GM12801 (cell line): ENCODE data around the gene CYGB.

Experiments
- TF ChIP-seq, protein P1 (sequence below): IDR thresholded peaks from one replicate; pipeline ENCODE4 v1.5.1; 2011; ENCODE audit warnings: control low read depth; ENCODE audit not compliant: insufficient read length; ENCODE audit errors: extremely low read depth

CYGB gene

GRCh38 chr17:76545918-76546555 lies 8.5 kb upstream of the CYGB start:
- TF ChIP-seq, protein P1, sequence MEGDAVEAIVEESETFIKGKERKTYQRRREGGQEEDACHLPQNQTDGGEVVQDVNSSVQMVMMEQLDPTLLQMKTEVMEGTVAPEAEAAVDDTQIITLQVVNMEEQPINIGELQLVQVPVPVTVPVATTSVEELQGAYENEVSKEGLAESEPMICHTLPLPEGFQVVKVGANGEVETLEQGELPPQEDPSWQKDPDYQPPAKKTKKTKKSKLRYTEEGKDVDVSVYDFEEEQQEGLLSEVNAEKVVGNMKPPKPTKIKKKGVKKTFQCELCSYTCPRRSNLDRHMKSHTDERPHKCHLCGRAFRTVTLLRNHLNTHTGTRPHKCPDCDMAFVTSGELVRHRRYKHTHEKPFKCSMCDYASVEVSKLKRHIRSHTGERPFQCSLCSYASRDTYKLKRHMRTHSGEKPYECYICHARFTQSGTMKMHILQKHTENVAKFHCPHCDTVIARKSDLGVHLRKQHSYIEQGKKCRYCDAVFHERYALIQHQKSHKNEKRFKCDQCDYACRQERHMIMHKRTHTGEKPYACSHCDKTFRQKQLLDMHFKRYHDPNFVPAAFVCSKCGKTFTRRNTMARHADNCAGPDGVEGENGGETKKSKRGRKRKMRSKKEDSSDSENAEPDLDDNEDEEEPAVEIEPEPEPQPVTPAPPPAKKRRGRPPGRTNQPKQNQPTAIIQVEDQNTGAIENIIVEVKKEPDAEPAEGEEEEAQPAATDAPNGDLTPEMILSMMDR, result no peak

DNA sequence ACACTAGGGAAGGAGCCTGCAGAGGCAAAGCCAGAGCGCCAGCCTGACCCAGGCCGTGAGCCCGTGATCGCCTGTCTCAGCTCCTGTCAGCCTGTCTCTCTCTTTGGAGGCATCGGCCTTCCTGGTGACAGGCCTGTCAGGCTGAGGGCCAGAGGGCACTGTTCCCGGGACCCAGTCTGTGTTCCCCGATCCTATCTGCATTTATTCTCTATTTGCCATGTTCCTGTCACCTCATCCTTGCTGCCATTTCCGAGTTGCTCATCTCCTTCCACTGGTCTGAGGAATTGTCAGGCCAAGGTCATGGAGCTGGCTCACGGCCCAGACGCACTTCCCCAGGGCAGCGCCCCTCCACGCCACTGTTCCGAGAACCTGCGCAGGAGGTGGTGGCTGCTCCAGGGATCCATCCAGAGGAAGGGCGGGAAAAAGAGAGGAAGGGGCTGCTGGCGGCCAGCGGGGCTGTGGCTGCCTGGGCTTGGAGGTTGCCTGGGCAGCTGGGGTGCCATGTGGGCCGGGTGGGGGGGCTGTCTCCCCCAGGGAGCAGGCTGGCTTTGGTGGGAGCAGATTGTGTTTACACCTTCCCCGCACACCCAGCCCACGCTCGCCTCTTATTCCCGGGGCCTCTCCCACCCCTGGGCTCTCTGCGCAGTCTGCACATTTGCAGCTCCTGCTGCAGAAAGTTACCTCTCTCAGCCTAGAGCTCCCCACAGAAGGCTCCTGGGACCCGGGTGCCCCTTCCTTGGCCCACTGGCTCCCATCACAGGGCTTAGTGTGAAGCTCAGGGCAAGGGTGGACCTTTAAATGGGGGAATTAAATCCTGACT lies 7.2 kb upstream of the CYGB start:
- TF ChIP-seq, protein P1, result no peak

- TF ChIP-seq, protein P1, result no peak
Observed at GRCh38 chr17:76543826-76544545, 6.5 kb upstream of the CYGB start.

- TF ChIP-seq, protein P1, result no peak
Observed at GRCh38 chr17:76543482-76543825, 5.9 kb upstream of the CYGB start.

GRCh38 chr17:76542984-76543383 lies 5.5 kb upstream of the CYGB start:
- TF ChIP-seq, protein P1, result no peak

DNA sequence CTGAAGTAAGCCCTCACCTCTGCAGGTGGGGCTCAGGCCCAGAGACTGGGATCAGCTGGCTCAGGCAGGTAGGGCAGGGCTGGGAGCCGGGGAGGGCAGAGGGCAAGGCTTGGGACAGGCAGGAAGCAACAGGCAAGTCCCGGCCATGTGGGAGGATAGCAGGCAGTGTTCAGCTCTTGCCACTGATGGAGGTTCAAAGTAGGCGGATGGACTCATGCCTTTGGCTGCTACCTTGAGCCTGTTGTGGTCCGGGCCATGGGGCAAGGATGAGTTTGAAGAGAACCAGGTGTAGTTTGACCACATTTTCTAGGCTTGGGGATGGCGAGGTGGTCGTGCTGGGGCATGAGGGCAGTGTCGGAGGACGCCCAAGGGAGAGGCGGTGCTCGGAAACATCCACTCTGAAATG lies 5.1 kb upstream of the CYGB start:
- TF ChIP-seq, protein P1, result no peak

DNA sequence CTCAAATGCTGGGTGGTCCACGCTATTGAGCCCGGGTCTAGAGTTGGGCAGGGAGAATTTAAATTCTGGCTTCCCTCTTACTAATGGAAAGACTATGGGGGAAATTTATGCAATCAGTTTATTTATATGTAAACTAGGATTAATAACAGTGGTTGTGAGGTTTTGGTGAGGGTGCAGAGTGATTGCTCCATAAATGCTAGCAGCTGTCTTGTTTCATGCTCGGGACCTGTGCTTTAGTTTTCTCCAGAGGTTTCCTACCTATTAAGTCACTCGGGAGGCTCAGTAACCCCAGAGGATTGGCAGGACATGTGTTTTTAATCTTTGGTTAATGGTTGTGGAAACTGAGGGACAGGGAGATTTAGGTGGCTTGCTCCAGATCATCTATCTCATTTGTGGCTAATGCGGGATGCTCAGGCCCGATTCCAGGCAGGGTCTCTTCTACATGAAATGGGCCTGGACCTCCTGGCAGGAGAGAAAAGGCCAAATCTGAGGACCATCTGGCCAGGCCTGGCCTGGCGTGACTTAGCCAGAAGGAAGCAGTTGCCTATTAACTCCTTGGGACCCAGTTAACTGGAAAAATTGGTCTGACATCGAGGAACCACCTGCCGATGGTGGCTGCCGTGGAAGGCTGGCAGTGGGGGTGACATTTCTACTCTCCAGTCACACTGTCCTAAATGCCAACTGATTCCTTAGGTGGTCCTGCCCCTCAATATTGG lies 4.4 kb upstream of the CYGB start:
- TF ChIP-seq, protein P1, result no peak
